Activated CD8-positive, alpha-beta T cell treated with anti-CD3 and anti-CD28 coated beads for 36 hours (primary cell): ENCODE measurements around the gene ZNF418. TPM values are rescaled to one million over a fixed set of nuclear protein-coding genes. Genes with fewer than 3 reads are reported as not detected.
"Not testable (repeated sequence)": the region's sequence is repeated elsewhere in the genome, so short reads cannot be mapped to it uniquely, and the experiment has no call there.

ENCODE experiments used
- ATAC-seq: fragments of 200-7000 bp; cut with Tn5 transposase; one replicate; pipeline ENCODE4 v1.10.0; 2021; ENCODE audit warnings: mild to moderate bottlenecking, moderate library complexity
- CTCF ChIA-PET: fragments of 350-600 bp; sonication (Branson Sonifier 250); formaldehyde crosslinking; loops from one replicate; lab custom pipeline; 2021; ENCODE audit warnings: antibody characterized with exemption; lab: Charles Lee
- POLR2A ChIA-PET: fragments of 350-600 bp; sonication (Branson Sonifier 250); formaldehyde crosslinking; loops from one replicate; lab custom pipeline; 2021; ENCODE audit warnings: antibody characterized with exemption; lab: Charles Lee
- DNase-seq: peaks from one replicate; pipeline ENCODE4 v3.0.0-alpha.2; 2020
- H3K27ac Mint-ChIP-seq: one replicate; pipeline ENCODE4 v1.8.0; 2021; ENCODE audit warnings: mild to moderate bottlenecking, mixed read lengths
- H3K27me3 Mint-ChIP-seq: one replicate; pipeline ENCODE4 v1.8.0; 2021; ENCODE audit warnings: mixed read lengths
- H3K36me3 Mint-ChIP-seq: one replicate; pipeline ENCODE4 v1.8.0; 2021; ENCODE audit warnings: low read depth, mixed read lengths
- H3K4me1 Mint-ChIP-seq: one replicate; pipeline ENCODE4 v1.8.0; 2021; ENCODE audit warnings: low read depth, mixed read lengths
- H3K4me3 Mint-ChIP-seq: one replicate; pipeline ENCODE4 v1.8.0; 2021; ENCODE audit warnings: mild to moderate bottlenecking, moderate library complexity, mixed read lengths
- H3K9me3 Mint-ChIP-seq: one replicate; pipeline ENCODE4 v1.8.0; 2021; ENCODE audit warnings: mixed read lengths
- CTCF ChIP-seq: fragments of 200-600 bp; IDR thresholded peaks from one replicate; pipeline ENCODE4 v1.8.0; 2022; ENCODE audit warnings: antibody characterized with exemption, mild to moderate bottlenecking
- intact Hi-C: fragments of 100-400 bp; cut with micrococcal nuclease; formaldehyde crosslinking; loops from one replicate; pipeline ENCODE4 v1.10.0; 2022
- total RNA-seq, 2 experiments: library from RNA; stranded (reverse); gene quantifications; one replicate each; pipeline ENCODE4 v1.2.3, GENCODE V29; 2021

ZNF418 gene
- total RNA-seq, 2 experiments from 2014 or later = 4.1 to 5.0 TPM

- CTCF ChIA-PET = no interaction called here
- POLR2A ChIA-PET = interaction anchor here (1.9 kb wide), 1 partner anchor 58 kb away, joined by 5 read pairs; the partner anchor contains the start of gene ZNF814
- intact Hi-C loops = no loop called here
- Mint-ChIP-seq H3K9me3 (peaks cover 44% of the 10 kb centered on the region), H3K4me3 (peak overlapping the region; percentile 94), H3K27me3 (no peaks in the 10 kb centered on the region), H3K4me1 (peaks cover 14% of the 10 kb centered on the region), H3K36me3 (peaks cover 51% of the 10 kb centered on the region), H3K27ac (peak overlapping the region; percentile 96)
- DNase-seq = no peak
- no peak for TF ChIP-seq CTCF
- peak; percentile 14 for ATAC-seq
Measured at GRCh38 chr19:57947088-57947418, 11.9 kb upstream of the ZNF418 start.

- POLR2A ChIA-PET = interaction anchor here (1.5 to 1.9 kb wide), 3 partner anchors 19 to 57 kb away, joined by 3 to 5 read pairs (median 5); partner anchors contain the start of genes ZNF417 and ZNF814
- CTCF ChIA-PET = no interaction called here
- peaks cover 49% of the 10 kb centered on the region for H3K9me3 Mint-ChIP-seq
Measured at GRCh38 chr19:57946316-57946715, 11.1 kb upstream of the ZNF418 start.

GRCh38 chr19:57941593-57941992 is 6.4 kb upstream of the ZNF418 start:
- no peak for TF ChIP-seq CTCF
- no peaks in the 10 kb centered on the region for H3K27me3 Mint-ChIP-seq
- no peak overlapping the region for H3K4me3 Mint-ChIP-seq
- peaks cover 10% of the 10 kb centered on the region for H3K4me1 Mint-ChIP-seq
- H3K27ac Mint-ChIP-seq = no peak overlapping the region
- CTCF ChIA-PET = no interaction called here
- peaks cover 65% of the 10 kb centered on the region for H3K9me3 Mint-ChIP-seq
- ATAC-seq = no peak
- H3K36me3 Mint-ChIP-seq = peaks cover 87% of the 10 kb centered on the region
- POLR2A ChIA-PET = interaction anchor here (1.3 kb wide), 1 partner anchor 11 kb away, joined by 6 read pairs; no protein-coding TSS in a partner anchor
- intact Hi-C loops = no loop called here
- DNase-seq = no peak

More at GRCh38 chr19:57946316-57946715, 11.1 kb upstream of the ZNF418 start:
- Mint-ChIP-seq H3K36me3 (peaks cover 58% of the 10 kb centered on the region), H3K27me3 (no peaks in the 10 kb centered on the region), H3K4me1 (peaks cover 14% of the 10 kb centered on the region), H3K4me3 (peak overlapping the region; percentile 94), H3K27ac (peak overlapping the region; percentile 96)
- intact Hi-C loops = no loop called here
- ATAC-seq = no peak
- no peak for DNase-seq
- no peak for TF ChIP-seq CTCF

GRCh38 chr19:57935731-57936130 is 529 bp upstream of the ZNF418 start:
- no peak for TF ChIP-seq CTCF
- Mint-ChIP-seq H3K27ac (no peak overlapping the region), H3K9me3 (peaks cover 50% of the 10 kb centered on the region), H3K4me3 (no peak overlapping the region), H3K4me1 (peaks cover 6% of the 10 kb centered on the region), H3K27me3 (no peaks in the 10 kb centered on the region), H3K36me3 (peaks cover 72% of the 10 kb centered on the region)
- ChIA-PET POLR2A (interaction anchor here (0.6 to 1.6 kb wide), 4 partner anchors 10 to 421 kb away, joined by 3 to 5 read pairs (median 4); no protein-coding TSS in a partner anchor), CTCF (no interaction called here)
- DNase-seq (no peak), ATAC-seq (no peak)
- intact Hi-C loops = no loop called here

- intact Hi-C loops = no loop called here
- Mint-ChIP-seq H3K27me3 (no peaks in the 10 kb centered on the region), H3K36me3 (peaks cover 57% of the 10 kb centered on the region), H3K4me3 (no peak overlapping the region), H3K27ac (no peak overlapping the region), H3K9me3 (peaks cover 49% of the 10 kb centered on the region), H3K4me1 (no peaks in the 10 kb centered on the region)
- CTCF ChIA-PET = no interaction called here
- DNase-seq (no peak), ATAC-seq (no peak)
- TF ChIP-seq CTCF = no peak
- POLR2A ChIA-PET = interaction anchor here (1.5 kb wide), 1 partner anchor 18 kb away, joined by 3 read pairs; no protein-coding TSS in a partner anchor
Measured at GRCh38 chr19:57927587-57927986, 7.6 kb downstream of the ZNF418 start.

- CTCF ChIA-PET = interaction anchor here (1.3 kb wide), 1 partner anchor 13 kb away, joined by 4 read pairs; no protein-coding TSS in a partner anchor
- peaks cover 27% of the 10 kb centered on the region for H3K4me1 Mint-ChIP-seq
- peak within 1 kb of the TSS; percentile 95 for H3K27ac Mint-ChIP-seq
- H3K4me3 Mint-ChIP-seq = peak within 1 kb of the TSS; percentile 84
- H3K27me3 Mint-ChIP-seq, intact Hi-C loops: not testable (repeated sequence)
- DNase-seq (peak; percentile 93), ATAC-seq (peak; percentile 99)
- H3K9me3 Mint-ChIP-seq = peaks cover 28% of the 10 kb centered on the region
- POLR2A ChIA-PET = interaction anchor here (0.6 to 1.8 kb wide), 8 partner anchors 28 to 257 kb away, joined by 3 to 6 read pairs (median 4); partner anchors contain the start of gene ZNF814
- H3K36me3 Mint-ChIP-seq = peaks cover 62% of the 10 kb centered on the region
Measured at GRCh38 chr19:57916168-57916995, 18.8 kb downstream of the ZNF418 start, which contains the start of gene ZNF417. ZNF417 (minus strand) TSS chr19:57916592; CDS start chr19:57916411, 181 bp downstream.
